BLaER1 treated with 17β-estradiol and CSF1 and Interleukin-3, amounts not matched to agents 10 nM and 100 nM (cell line): Measurements from ENCODE around the gene IL11RA.
"Not testable (repeated sequence)": the region's sequence is repeated elsewhere in the genome, so short reads cannot be mapped to it uniquely, and the experiment has no call there.

ENCODE experiments used
- H3K27ac ChIP-seq, 11 experiments: shearing (Covaris generic); formaldehyde crosslinking; 2 replicates each; pipeline ENCODE4 v1.8.1; 2022
- H3K27me3 ChIP-seq, 11 experiments: shearing (Covaris generic); formaldehyde crosslinking; 2 replicates each; pipeline ENCODE4 v1.8.1; 2022
- H3K36me3 ChIP-seq, 11 experiments: shearing (Covaris generic); formaldehyde crosslinking; 2 replicates each; pipeline ENCODE4 v1.8.1; 2022
- H3K4me1 ChIP-seq, 10 experiments: shearing (Covaris generic); formaldehyde crosslinking; 2 replicates each; pipeline ENCODE4 v1.8.1; 2022
- H3K4me2 ChIP-seq, 11 experiments: shearing (Covaris generic); formaldehyde crosslinking; 2 replicates each; pipeline ENCODE4 v1.8.1; 2022
- H3K4me3 ChIP-seq, 10 experiments: shearing (Covaris generic); formaldehyde crosslinking; 2 replicates each; pipeline ENCODE4 v1.8.1; 2022
- H3K9ac ChIP-seq, 11 experiments: shearing (Covaris generic); formaldehyde crosslinking; 2 replicates each; pipeline ENCODE4 v1.8.1; 2022
- H3K9me3 ChIP-seq, 11 experiments: shearing (Covaris generic); formaldehyde crosslinking; replicated peaks in 1 of 11; 2 replicates each; pipeline ENCODE4 v1.8.1; 2022
- H4K20me1 ChIP-seq, 11 experiments: shearing (Covaris generic); formaldehyde crosslinking; 2 replicates each; pipeline ENCODE4 v1.8.1; 2022
- Cebpa-rat ChIP-seq, 11 experiments: shearing (Covaris generic); IDR thresholded peaks; 2 replicates each; pipeline ENCODE4 v1.8.1; 2022

IL11RA gene

GRCh38 chr9:34634551-34635248 lies 17.3 kb upstream of the IL11RA start:
- no peaks in the 10 kb centered on the region for H3K9me3 ChIP-seq
- H3K9ac ChIP-seq: peak overlapping the region in 7 of 11 experiments; percentile 9 to 85 (median 37); a peak in 12 of 22 replicates
- peak overlapping the region in 3 of 11 experiments; percentile 2 to 21 (median 8); a peak in 2 of 22 replicates for H3K27ac ChIP-seq
- H3K4me2 ChIP-seq: peak overlapping the region in 10 of 11 experiments; percentile 87 to 99 (median 97); a peak in 19 of 22 replicates
- H3K27me3 ChIP-seq: peaks cover 20 to 27% (median 22%) of the 10 kb centered on the region in 11 experiments
- peaks cover 31 to 49% (median 44%) of the 10 kb centered on the region in 10 experiments for H3K4me1 ChIP-seq
- H3K4me3 ChIP-seq: peak overlapping the region in 2 of 10 experiments; percentile 26 to 75; a peak in 2 of 20 replicates
- TF ChIP-seq Cebpa-rat (IDR thresholded peaks at IDR 0.05): no peak
- H4K20me1 ChIP-seq: peaks cover 0 to 69% (median 44%) of the 10 kb centered on the region in 11 experiments; a peak in 16 of 22 replicates
- H3K36me3 ChIP-seq: peaks cover 0 to 23% (median 12%) of the 10 kb centered on the region in 11 experiments; a peak in 14 of 22 replicates

- H4K20me1 ChIP-seq: peaks cover 0 to 61% (median 36%) of the 10 kb centered on the region in 11 experiments; a peak in 16 of 22 replicates
- H3K27me3 ChIP-seq: peaks cover 11 to 18% (median 13%) of the 10 kb centered on the region in 11 experiments
- TF ChIP-seq Cebpa-rat (IDR thresholded peaks at IDR 0.05): no peak
- no peaks in the 10 kb centered on the region for H3K9me3 ChIP-seq
- H3K4me3 ChIP-seq: peak overlapping the region in 9 of 10 experiments; percentile 7 to 82 (median 75); a peak in 14 of 20 replicates
- H3K9ac ChIP-seq: peak overlapping the region in 10 of 11 experiments; percentile 4 to 89 (median 44); a peak in 14 of 22 replicates
- peak overlapping the region in 4 of 11 experiments; percentile 8 to 21 (median 16); a peak in 3 of 22 replicates for H3K27ac ChIP-seq
- H3K36me3 ChIP-seq: peaks cover 0 to 23% (median 12%) of the 10 kb centered on the region in 11 experiments; a peak in 14 of 22 replicates
- peak overlapping the region; percentile 87 to 99 (median 97) for H3K4me2 ChIP-seq
- H3K4me1 ChIP-seq: peaks cover 31 to 49% (median 44%) of the 10 kb centered on the region in 10 experiments
Observed at GRCh38 chr9:34635556-34635955, 16.4 kb upstream of the IL11RA start.

- H3K4me1 ChIP-seq: peaks cover 38 to 53% (median 47%) of the 10 kb centered on the region in 10 experiments
- H3K4me3 ChIP-seq: peak overlapping the region; percentile 64 to 82 (median 74)
- H3K9ac ChIP-seq: peak overlapping the region; percentile 79 to 92 (median 85)
- H4K20me1 ChIP-seq: peaks cover 0 to 52% (median 32%) of the 10 kb centered on the region in 11 experiments; a peak in 16 of 22 replicates
- H3K27ac ChIP-seq: peak overlapping the region; percentile 76 to 88 (median 82); a peak in 21 of 22 replicates
- H3K36me3 ChIP-seq: peaks cover 0 to 23% (median 12%) of the 10 kb centered on the region in 11 experiments; a peak in 14 of 22 replicates
- no peaks in the 10 kb centered on the region for H3K9me3 ChIP-seq
- H3K27me3 ChIP-seq: peaks cover 0 to 5% (median under 1%) of the 10 kb centered on the region in 11 experiments; a peak in 8 of 22 replicates
- peak overlapping the region; percentile 87 to 99 (median 97) for H3K4me2 ChIP-seq
- TF ChIP-seq Cebpa-rat (IDR thresholded peaks at IDR 0.05): no peak
Observed at GRCh38 chr9:34636791-34637355, 15.1 kb upstream of the IL11RA start.

- Histone ChIP-seq H3K4me2 (peak within 1 kb of the TSS; percentile 87 to 99 (median 97)), H3K9me3 (no peaks in the 10 kb centered on the region), H3K27me3 (no peaks in the 10 kb centered on the region), H3K4me1 (peaks cover 38 to 53% (median 47%) of the 10 kb centered on the region in 10 experiments), H4K20me1 (peaks cover 0 to 46% (median 32%) of the 10 kb centered on the region in 11 experiments; a peak in 16 of 22 replicates), H3K27ac (peak within 1 kb of the TSS; percentile 76 to 88 (median 82)), H3K9ac (peak within 1 kb of the TSS; percentile 79 to 92 (median 85)), H3K36me3 (peaks cover 0 to 23% (median 12%) of the 10 kb centered on the region in 11 experiments; a peak in 14 of 22 replicates), H3K4me3 (peak within 1 kb of the TSS; percentile 64 to 82 (median 74))
- no peak for TF ChIP-seq Cebpa-rat (IDR thresholded peaks at IDR 0.05)
Observed at GRCh38 chr9:34637356-34638137, 14.4 kb upstream of the IL11RA start, which contains the start of gene SIGMAR1. Gene SIGMAR1, minus strand, starts transcription at chr9:34637787. Its CDS starts 90 bp downstream, at chr9:34637697.

GRCh38 chr9:34638138-34638445 lies 13.9 kb upstream of the IL11RA start:
- Histone ChIP-seq H3K4me2 (peak overlapping the region; percentile 87 to 99 (median 97)), H3K9me3 (no peaks in the 10 kb centered on the region), H3K27ac (peak overlapping the region; percentile 76 to 88 (median 82)), H3K4me1 (peaks cover 38 to 53% (median 47%) of the 10 kb centered on the region in 10 experiments), H3K4me3 (peak overlapping the region; percentile 64 to 82 (median 74)), H3K36me3 (peaks cover 0 to 21% (median 12%) of the 10 kb centered on the region in 11 experiments; a peak in 14 of 22 replicates), H3K27me3 (no peaks in the 10 kb centered on the region), H3K9ac (peak overlapping the region; percentile 79 to 92 (median 85)), H4K20me1 (peaks cover 0 to 40% (median 28%) of the 10 kb centered on the region in 11 experiments; a peak in 16 of 22 replicates)
- TF ChIP-seq Cebpa-rat (IDR thresholded peaks at IDR 0.05): no peak

- H3K4me2 ChIP-seq, H3K9ac ChIP-seq, H3K9me3 ChIP-seq, H3K27me3 ChIP-seq, H3K27ac ChIP-seq, H3K4me3 ChIP-seq: not testable (repeated sequence)
- Histone ChIP-seq H3K4me1 (peaks cover 38 to 48% (median 41%) of the 10 kb centered on the region in 10 experiments), H3K36me3 (peaks cover 0 to 16% (median 12%) of the 10 kb centered on the region in 11 experiments; a peak in 13 of 22 replicates), H4K20me1 (peaks cover 0 to 28% (median 17%) of the 10 kb centered on the region in 11 experiments; a peak in 16 of 22 replicates)
Observed at GRCh38 chr9:34639322-34639721, 12.7 kb upstream of the IL11RA start.

- H3K9ac ChIP-seq: no peak overlapping the region
- no peak for TF ChIP-seq Cebpa-rat (IDR thresholded peaks at IDR 0.05)
Observed at GRCh38 chr9:34642679-34643078, 9.3 kb upstream of the IL11RA start.

GRCh38 chr9:34644766-34645314 lies 7.1 kb upstream of the IL11RA start:
- no peak for TF ChIP-seq Cebpa-rat (IDR thresholded peaks at IDR 0.05)
- no peak overlapping the region for H3K27ac ChIP-seq
- no peak overlapping the region for H3K4me2 ChIP-seq
- H3K4me1 ChIP-seq: peaks cover 20 to 38% (median 29%) of the 10 kb centered on the region in 10 experiments
- no peak overlapping the region for H3K4me3 ChIP-seq
- H3K36me3 ChIP-seq: peaks cover 16 to 21% (median 19%) of the 10 kb centered on the region in 11 experiments
- no peaks in the 10 kb centered on the region for H3K9me3 ChIP-seq
- no peaks in the 10 kb centered on the region for H3K27me3 ChIP-seq
- H4K20me1 ChIP-seq: peaks cover 0 to 17% (median 11%) of the 10 kb centered on the region in 11 experiments; a peak in 11 of 22 replicates
- no peak overlapping the region for H3K9ac ChIP-seq

More at GRCh38 chr9:34642679-34643078, 9.3 kb upstream of the IL11RA start:
- no peaks in the 10 kb centered on the region for H3K27me3 ChIP-seq
- peaks cover 19 to 29% (median 22%) of the 10 kb centered on the region in 10 experiments for H3K4me1 ChIP-seq
- no peak overlapping the region for H3K4me3 ChIP-seq
- no peak overlapping the region for H3K27ac ChIP-seq
- H4K20me1 ChIP-seq: peaks cover 0 to 8% (median 6%) of the 10 kb centered on the region in 11 experiments; a peak in 11 of 22 replicates
- H3K4me2 ChIP-seq: no peak overlapping the region
- H3K9me3 ChIP-seq: no peaks in the 10 kb centered on the region
- no peaks in the 10 kb centered on the region for H3K36me3 ChIP-seq
